Measurements from ENCODE around the gene KNOP1.
"Not testable (repeated sequence)": the region's sequence is repeated elsewhere in the genome, so short reads cannot be mapped to it uniquely, and the experiment has no call there.

The KNOP1 gene

DNA sequence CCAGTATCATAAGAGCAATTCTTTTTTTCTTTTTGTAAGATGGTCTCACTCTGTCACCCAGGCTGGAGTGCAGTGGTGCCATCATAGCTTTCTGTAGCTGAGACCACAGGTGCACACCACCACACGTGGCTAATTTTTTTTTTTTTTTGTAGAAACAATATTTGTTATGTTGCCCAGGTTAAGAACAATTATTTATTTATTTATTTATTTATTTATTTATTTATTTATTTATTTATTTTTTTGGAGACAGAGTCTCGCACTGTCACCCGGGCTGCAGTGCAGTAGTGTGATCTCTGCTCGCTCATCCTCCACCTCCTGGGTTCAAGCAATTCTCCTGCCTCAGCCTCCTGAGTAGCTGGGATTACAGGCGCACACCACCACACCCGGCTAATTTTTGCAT lies 38.7 kb downstream of the KNOP1 start:
- DNase-seq: not testable (repeated sequence)

DNA sequence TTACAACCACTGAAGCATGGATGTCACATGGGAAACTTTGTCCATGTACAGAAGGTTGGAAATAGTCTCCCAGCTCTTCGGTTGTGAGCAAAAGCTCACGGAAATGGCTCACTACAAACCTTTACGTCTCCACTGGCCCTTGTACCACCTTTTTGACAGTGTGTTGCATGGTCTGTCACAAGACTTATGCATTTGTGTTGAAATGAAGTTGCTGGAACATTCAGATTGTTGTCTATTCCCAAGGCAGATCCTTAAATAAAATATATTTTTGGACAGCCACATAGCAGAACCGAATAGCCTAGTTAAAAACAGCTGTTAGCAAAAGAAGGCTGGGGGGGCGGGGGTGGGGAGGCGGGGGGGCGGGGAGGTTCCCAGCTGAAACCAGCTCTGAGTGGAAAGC lies 39.2 kb downstream of the KNOP1 start:
- DNase-seq: no peak

DNA sequence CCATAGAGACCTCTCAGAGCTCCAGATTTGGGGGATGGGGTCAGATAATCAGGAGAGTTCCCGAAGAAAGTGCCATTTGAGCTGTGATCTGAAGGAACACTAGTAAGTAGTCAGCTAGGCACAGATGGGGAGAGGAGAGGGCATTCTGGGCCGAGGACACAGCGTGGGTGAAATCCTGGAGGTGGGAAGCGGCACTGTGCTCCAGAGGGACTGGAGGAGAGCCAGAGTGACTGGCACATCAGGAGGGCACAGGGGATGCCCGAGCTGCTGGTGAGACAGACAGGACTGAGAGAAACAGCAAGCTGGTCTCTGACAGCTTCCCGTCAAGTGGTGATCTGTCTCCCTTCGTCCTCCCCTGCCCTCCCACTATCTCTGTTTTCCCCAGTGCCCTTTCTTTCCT lies 40.6 kb downstream of the KNOP1 start:
- no peak for DNase-seq

DNA sequence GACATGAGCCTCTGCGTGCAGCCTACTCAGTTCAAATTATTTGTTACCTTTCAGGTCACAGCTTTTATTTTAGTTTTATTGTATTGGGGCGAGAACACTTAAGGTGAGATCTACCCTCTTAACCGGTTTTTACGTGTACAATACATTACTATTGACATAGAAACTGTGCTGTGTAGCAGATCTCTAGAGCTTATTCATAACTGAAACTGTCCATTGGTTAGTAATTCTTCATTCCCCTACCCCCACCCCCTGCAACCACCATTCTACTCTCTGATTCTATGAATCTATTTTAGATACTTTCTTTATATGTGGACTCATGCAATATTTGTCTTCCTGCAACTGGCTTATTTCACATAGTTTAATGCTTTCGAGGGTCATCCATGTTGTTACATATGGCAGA lies 43.5 kb downstream of the KNOP1 start:
- DNase-seq: no peak

DNA sequence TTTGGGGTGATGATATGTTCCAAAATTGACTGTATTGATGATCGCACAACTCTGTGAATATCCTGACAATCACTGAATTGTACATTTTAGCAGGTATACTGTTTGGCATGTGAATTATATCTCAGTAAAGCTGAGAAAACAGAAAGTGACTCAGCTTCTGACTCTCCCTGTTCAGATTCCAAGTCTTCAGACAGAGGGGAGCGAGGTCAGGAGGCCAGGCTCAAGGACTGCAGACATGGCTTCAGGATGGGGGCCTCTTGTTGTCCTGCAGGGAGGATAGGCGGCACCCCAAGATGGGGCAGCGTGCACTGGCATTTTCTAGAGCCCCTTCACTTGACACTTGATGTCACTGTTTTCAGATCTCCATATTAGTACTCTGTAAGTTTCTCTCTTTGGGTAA lies 45.6 kb downstream of the KNOP1 start:
- DNase-seq: no peak

DNA sequence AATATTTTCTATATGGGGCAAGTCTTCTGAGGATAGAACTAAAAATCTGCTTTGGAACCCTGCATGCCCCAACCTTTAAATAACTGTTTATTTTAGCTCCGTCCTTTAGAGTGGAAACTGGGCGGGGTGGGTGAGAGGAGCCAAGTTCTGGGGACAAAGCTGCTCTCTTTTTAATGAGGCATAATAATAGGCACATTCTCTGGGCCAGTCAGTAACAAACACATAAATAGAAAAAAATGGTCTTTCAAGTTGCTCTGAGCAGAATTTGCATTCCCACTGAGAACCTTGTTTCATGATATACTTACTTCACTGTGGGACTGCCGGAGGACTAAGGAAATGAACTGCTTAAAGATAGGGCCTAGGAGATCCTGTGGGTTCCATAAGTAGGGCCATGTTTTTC lies 51.5 kb downstream of the KNOP1 start:
- no peak for DNase-seq

DNA sequence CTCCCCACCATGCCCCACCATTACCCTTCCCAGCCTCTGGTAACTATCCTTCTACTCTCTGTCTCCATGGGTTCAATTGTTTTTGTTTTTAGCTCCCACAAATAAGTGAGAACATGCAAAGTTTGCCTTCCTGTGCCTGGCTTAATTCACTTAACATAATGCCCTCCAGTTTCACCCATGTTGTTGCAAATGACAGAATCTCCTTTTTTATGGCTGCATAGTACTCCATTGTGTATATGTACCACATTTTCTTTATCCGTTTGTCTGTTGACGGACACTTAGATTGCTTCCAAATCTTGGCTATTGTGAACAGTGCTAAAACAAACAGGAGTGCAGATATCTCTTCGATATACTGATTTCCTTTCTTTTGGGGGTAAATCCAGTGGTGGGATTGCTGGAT lies 52.7 kb downstream of the KNOP1 start:
- not testable (repeated sequence) for DNase-seq

DNA sequence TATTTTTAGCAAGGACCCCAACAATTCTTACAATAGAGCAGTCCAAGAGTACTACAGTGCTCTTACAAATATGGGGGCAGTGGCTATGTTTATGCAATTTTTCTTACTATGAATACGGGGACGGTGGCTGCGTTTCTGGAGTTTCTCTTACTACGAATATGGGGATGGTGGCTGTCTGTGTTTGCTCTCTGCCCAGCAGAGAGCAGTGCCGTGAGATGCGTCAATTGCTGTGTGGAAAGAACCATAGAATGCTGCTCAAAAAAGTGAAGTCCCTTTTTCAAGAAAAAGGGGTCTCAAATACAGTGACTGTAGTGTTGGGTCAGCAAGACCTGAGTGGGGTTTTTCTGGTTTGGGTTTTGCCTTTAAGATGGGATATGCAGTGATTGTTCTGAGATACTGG lies 53.9 kb downstream of the KNOP1 start:
- no peak for DNase-seq

DNA sequence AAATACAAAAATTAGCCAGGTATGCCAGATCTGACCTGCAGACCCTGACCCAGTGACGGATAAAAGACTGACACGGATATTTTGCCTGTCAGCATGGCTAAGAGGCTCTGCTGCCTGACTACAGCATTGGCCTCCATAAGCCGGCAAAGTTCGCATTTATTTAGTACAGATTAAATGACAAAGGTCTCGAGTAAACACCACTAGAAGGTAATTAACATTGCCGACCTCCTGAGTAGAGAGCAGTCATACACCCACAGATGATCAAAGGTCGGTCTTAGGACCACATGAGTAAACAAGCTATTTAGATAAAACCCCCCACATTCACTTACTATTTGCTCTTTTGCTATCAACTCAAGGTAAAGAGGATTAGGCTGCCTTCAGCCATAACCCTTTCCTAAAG lies 55.7 kb downstream of the KNOP1 start:
- DNase-seq: no peak

DNA sequence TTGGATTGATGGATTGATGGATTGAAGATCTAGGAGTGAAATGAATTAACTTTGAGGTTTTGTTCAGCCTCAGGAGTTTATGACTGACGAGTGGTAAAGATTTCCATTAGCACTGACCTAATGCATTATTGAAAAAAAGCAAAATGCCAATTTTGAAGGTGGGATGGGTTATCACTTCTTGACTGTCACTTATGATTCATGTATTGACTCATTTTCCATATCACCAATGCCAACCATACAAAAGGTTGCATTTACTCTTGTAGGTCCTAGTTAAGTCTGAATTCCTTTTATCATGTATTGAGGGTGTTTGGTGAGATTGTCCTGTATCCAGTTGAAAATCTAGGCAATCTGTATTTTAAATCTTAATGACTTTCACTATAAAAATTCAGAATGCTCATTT lies 57.6 kb downstream of the KNOP1 start:
- no peak for DNase-seq

DNA sequence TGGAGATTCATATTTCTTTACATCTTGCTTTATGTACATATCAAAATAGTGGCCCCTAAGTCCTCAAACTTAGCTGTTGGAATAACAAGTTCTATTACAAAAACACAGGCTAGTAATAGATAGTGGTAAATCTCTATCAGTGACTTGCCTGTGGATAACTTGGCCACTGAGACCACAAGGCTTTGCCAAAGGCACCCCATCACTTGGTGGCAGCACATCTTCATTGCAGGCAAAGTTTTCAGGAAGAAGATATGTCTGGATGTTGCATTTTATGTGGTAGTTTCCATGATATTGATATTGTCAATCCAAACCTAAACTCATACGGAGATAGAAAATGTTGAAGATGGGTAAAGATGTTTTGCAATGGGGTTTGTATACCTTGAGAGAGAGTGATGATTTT lies 58.5 kb downstream of the KNOP1 start:
- DNase-seq: no peak

DNA sequence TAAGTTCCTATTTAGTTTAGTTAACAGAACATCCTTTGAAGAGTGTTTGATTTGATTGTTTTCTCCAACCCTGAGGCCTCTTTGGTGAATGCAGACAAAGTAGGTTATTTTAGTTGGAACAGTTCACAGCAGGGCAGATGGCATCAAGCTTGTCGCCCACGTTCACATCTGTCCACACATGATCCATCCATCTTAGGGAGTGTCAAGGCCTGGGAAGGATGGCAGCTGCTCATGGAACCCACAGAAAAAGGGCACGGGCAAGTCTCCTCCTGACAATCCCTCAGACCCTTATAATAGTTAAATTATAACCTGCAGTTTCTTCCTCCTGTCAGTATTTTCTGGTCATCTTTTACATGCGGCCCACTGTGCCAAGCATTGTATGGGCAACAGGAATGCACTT lies 60.2 kb downstream of the KNOP1 start:
- no peak for DNase-seq

DNA sequence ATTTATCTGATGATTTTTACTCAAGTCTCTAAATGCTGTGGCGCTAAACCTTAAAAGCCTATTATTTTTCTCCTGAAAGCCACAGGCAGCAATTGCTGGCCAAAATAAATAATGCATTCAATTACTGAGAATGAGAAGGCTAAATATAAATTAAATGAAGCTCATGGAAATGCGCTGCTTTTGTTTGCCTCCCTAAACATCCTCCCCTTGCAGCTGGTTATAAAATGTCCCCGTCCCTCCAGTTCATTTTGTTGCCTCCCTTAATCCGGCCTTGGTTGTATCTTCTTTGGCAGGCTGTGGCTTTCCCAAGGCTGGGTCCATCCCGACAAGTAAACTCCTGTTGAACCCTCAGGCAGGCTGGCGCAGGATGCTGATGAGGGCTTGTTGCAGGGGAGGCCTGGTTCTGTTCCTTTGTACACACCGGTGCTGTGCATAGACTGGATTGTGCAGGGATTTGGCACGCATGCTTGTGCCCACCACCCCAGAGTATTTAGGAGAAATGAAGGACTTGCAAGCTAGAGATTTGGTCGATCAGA lies 62.7 kb downstream of the KNOP1 start:
- no peak for DNase-seq

DNA sequence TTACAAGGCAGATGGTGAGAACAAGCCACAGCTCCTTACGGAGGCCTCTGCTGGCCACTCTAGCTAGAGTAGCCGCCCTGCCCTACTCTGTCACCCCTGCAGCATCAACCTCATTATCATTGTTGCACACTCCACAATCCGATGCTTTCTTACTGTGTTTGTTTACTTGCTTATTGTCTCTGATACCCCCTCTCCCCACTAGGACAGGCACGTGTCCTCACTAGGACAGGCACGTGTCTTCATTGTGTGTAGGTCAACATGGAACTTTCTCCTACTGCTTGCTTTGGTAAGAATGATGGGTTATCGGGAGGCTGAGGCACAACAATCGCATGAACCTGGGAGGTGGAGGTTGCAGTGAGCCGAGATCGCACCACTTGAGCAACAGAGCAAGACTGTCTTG lies 63.9 kb downstream of the KNOP1 start:
- DNase-seq: no peak
